A673 (cell line): Measurements from ENCODE around the gene COL2A1. TPM values are rescaled to one million over a fixed set of nuclear protein-coding genes. Genes with fewer than 3 reads are reported as not detected.

Experiments
- BruUV-seq: library from RNA; stranded (reverse); fragments of 400-500 nt; replicated peaks from 2 replicates; lab custom pipeline; 2021; lab: Mats Ljungman, UMichigan
- CTCF ChIA-PET: fragments of 300-600 bp; sonication (Branson Sonifier 250); formaldehyde crosslinking; loops from one replicate; lab custom pipeline; 2022; ENCODE audit warnings: antibody characterized with exemption; lab: Charles Lee
- POLR2A ChIA-PET: fragments of 300-600 bp; sonication (Branson Sonifier 250); formaldehyde crosslinking; loops from one replicate; lab custom pipeline; 2022; ENCODE audit warnings: antibody characterized with exemption; ENCODE audit not compliant: low non-redundant PET; lab: Charles Lee
- DNase-seq: peaks from one replicate; pipeline ENCODE4 v3.0.0-alpha.2; 2015; ENCODE audit warnings: low spot score
- H3K27ac ChIP-seq: fragments of 200-600 bp; sonication (generic); 2 replicates; pipeline ENCODE4 v1.5.1; 2016; ENCODE audit warnings: mixed run types, low read depth, mild to moderate bottlenecking, mixed read lengths, antibody characterized with exemption, low read length; ENCODE audit not compliant: poor library complexity, severe bottlenecking
- H3K27me3 ChIP-seq: fragments of 200-600 bp; sonication (generic); replicated peaks from 2 replicates; pipeline ENCODE4 v1.6.1; 2017; ENCODE audit warnings: mixed run types, low read depth, mild to moderate bottlenecking, mixed read lengths, antibody characterized with exemption, low read length; ENCODE audit not compliant: insufficient read depth, poor library complexity
- H3K36me3 ChIP-seq: fragments of 200-600 bp; sonication (generic); 2 replicates; pipeline ENCODE4 v1.6.1; 2016; ENCODE audit warnings: mixed run types, mild to moderate bottlenecking, mixed read lengths, antibody characterized with exemption, low read length; ENCODE audit not compliant: insufficient read depth, poor library complexity, severe bottlenecking
- H3K4me1 ChIP-seq: fragments of 200-600 bp; sonication (generic); 2 replicates; pipeline ENCODE4 v1.6.1; 2017; ENCODE audit warnings: mixed run types, mild to moderate bottlenecking, mixed read lengths, antibody characterized with exemption, low read length; ENCODE audit not compliant: insufficient read depth, poor library complexity, severe bottlenecking
- H3K4me3 ChIP-seq: fragments of 200-600 bp; sonication (generic); 2 replicates; pipeline ENCODE4 v1.5.1; 2016; ENCODE audit warnings: low read depth, mixed run types, mild to moderate bottlenecking, mixed read lengths, low read length; ENCODE audit not compliant: poor library complexity, severe bottlenecking
- H3K9me3 ChIP-seq: fragments of 200-600 bp; sonication (generic); 2 replicates; pipeline ENCODE4 v1.6.1; 2016; ENCODE audit warnings: mixed run types, low read depth, mild to moderate bottlenecking, mixed read lengths, antibody characterized with exemption, low read length; ENCODE audit not compliant: poor library complexity, severe bottlenecking
- EZH2 ChIP-seq: fragments of 200-600 bp; sonication (generic); IDR thresholded peaks from 2 replicates; pipeline ENCODE4 v1.6.1; 2017; ENCODE audit warnings: borderline replicate concordance, low read depth, mild to moderate bottlenecking, mixed read lengths, antibody characterized with exemption, low read length; ENCODE audit not compliant: poor library complexity, severe bottlenecking
- intact Hi-C: fragments of 100-400 bp; cut with micrococcal nuclease; formaldehyde crosslinking; loops from one replicate; pipeline ENCODE4 v1.10.0; 2022; ENCODE audit not compliant: unreplicated experiment
- total RNA-seq: library from RNA; stranded (reverse); gene quantifications from 2 replicates; pipeline ENCODE4 v1.2.3, GENCODE V29; 2021
- TF ChIP-seq, protein P1 (sequence below): fragments of 300-800, 200-600 bp; sonication (generic); conservative IDR thresholded peaks from 2 replicates; pipeline ENCODE4 v1.5.1; 2017; ENCODE audit warnings: low read depth, mild to moderate bottlenecking, antibody characterized with exemption, low read length, moderate library complexity, mixed read lengths

Gene COL2A1
- total RNA-seq, 1 experiment from 2014 or later = 1.3 TPM

DNA sequence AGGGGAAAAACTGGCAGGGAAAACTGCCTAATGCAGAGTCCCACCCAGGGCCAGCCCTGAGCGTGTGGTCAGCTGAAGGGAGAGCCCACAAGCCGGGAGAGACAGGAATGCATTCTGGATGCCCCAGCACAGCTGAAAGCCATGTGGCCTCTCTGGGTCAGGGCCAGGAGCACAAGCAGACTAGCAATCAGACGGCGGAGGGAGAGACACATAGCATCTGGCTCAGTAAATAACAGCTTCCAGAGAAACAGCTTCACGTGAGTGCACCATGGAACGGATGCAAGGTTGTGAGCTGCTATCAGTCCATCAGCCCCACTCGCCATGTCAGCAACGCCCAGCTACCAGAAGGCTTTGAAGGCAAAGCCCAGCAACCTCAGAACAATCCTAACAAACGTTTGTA is 69.1 kb downstream of the COL2A1 start:
- CTCF ChIA-PET = no interaction called here
- Histone ChIP-seq H3K4me1 (no peaks in the 10 kb centered on the region), H3K27me3 (no peaks in the 10 kb centered on the region), H3K4me3 (no peak overlapping the region), H3K9me3 (no peaks in the 10 kb centered on the region), H3K36me3 (no peaks in the 10 kb centered on the region), H3K27ac (no peak overlapping the region)
- no TSS peak for BruUV-seq
- intact Hi-C loops = no loop called here
- POLR2A ChIA-PET = no interaction called here
- no peak for DNase-seq
- no peak for TF ChIP-seq EZH2
- TF ChIP-seq, protein P1, sequence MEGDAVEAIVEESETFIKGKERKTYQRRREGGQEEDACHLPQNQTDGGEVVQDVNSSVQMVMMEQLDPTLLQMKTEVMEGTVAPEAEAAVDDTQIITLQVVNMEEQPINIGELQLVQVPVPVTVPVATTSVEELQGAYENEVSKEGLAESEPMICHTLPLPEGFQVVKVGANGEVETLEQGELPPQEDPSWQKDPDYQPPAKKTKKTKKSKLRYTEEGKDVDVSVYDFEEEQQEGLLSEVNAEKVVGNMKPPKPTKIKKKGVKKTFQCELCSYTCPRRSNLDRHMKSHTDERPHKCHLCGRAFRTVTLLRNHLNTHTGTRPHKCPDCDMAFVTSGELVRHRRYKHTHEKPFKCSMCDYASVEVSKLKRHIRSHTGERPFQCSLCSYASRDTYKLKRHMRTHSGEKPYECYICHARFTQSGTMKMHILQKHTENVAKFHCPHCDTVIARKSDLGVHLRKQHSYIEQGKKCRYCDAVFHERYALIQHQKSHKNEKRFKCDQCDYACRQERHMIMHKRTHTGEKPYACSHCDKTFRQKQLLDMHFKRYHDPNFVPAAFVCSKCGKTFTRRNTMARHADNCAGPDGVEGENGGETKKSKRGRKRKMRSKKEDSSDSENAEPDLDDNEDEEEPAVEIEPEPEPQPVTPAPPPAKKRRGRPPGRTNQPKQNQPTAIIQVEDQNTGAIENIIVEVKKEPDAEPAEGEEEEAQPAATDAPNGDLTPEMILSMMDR = no peak

DNA sequence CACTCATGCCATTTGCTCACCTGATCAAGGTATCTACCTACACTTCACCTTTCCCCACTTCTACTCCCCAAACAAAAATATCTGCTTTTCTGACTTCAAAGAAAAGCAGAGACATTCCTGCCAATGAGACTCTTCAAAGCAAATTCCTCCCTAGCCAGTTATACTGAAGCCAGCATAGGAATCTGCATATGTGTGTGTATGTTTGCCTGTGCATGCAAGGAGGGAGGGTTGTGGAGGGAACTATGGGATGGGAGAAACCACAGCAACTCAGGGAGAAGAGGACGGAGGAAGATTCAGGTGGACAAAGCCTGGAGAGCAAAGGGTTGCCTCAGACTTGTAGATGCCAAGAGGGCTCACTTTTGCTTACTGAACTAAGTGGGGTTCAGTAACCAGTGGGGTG is 73.1 kb downstream of the COL2A1 start:
- Histone ChIP-seq H3K27ac (no peak overlapping the region), H3K9me3 (no peaks in the 10 kb centered on the region), H3K4me1 (no peaks in the 10 kb centered on the region), H3K36me3 (no peaks in the 10 kb centered on the region), H3K27me3 (peaks cover 19% of the 10 kb centered on the region), H3K4me3 (no peak overlapping the region)
- ChIA-PET CTCF (no interaction called here), POLR2A (no interaction called here)
- TF ChIP-seq, protein P1 = no peak
- TF ChIP-seq EZH2 = no peak
- intact Hi-C loops = no loop called here
- BruUV-seq = no TSS peak
- no peak for DNase-seq

DNA sequence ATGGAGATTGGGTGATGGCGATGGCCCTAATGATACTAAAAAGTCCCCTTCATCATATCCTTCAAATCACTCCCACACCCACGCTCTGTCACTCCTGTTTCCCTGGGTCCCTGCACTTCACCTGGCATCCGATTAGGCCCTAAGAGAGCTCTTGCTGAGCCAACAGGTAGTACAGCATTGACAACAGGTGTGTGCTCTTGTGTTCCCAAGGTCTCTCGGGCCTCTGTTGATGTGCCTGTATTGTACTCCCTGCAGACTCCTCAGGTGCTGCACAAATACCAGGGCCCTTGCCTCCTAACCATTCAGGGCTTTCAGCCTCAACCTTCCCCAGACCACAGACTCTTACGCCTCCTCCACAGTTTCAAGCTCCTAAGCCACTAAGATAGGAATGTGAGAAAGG is 73.6 kb downstream of the COL2A1 start:
- peaks cover 19% of the 10 kb centered on the region for H3K27me3 ChIP-seq
- no peak for TF ChIP-seq EZH2
- TF ChIP-seq, protein P1 = no peak
- H3K4me3 ChIP-seq = no peak overlapping the region
- no peak overlapping the region for H3K27ac ChIP-seq
- H3K36me3 ChIP-seq = no peaks in the 10 kb centered on the region
- DNase-seq = no peak
- H3K9me3 ChIP-seq = no peaks in the 10 kb centered on the region
- POLR2A ChIA-PET = no interaction called here
- BruUV-seq = no TSS peak
- CTCF ChIA-PET = no interaction called here
- H3K4me1 ChIP-seq = no peaks in the 10 kb centered on the region
- intact Hi-C loops = no loop called here
